MM.1S (cell line): Measurements from ENCODE around the gene PLCD4.

Source experiments
- DNase-seq: peaks from one replicate; pipeline ENCODE4 v3.0.0-alpha.2; 2015
- H2AFZ ChIP-seq: fragments of 300-600 bp; sonication (generic); 2 replicates; pipeline ENCODE4 v1.6.0; 2016; ENCODE audit warnings: antibody characterized with exemption, low read length
- H3F3A ChIP-seq: fragments of 300-600 bp; sonication (generic); 2 replicates; pipeline ENCODE4 v1.6.1; 2016; ENCODE audit warnings: mild to moderate bottlenecking, antibody characterized with exemption, low read length, moderate library complexity, mixed read lengths; ENCODE audit not compliant: insufficient read depth
- H3K27ac ChIP-seq: fragments of 300-600 bp; sonication (generic); 2 replicates; pipeline ENCODE4 v1.5.1; 2016; ENCODE audit warnings: mild to moderate bottlenecking, low read length
- H3K27me3 ChIP-seq: fragments of 300-600 bp; sonication (generic); replicated peaks from 2 replicates; pipeline ENCODE4 v1.6.0; 2016; ENCODE audit warnings: low read length; ENCODE audit not compliant: insufficient read depth
- H3K36me3 ChIP-seq: fragments of 300-600 bp; sonication (generic); replicated peaks from 2 replicates; pipeline ENCODE4 v1.6.1; 2016; ENCODE audit warnings: mild to moderate bottlenecking, low read length, mixed read lengths; ENCODE audit not compliant: insufficient read depth
- H3K4me1 ChIP-seq: fragments of 300-600 bp; sonication (generic); 2 replicates; pipeline ENCODE4 v1.6.1; 2016; ENCODE audit warnings: low read length, mixed read lengths
- H3K4me2 ChIP-seq: fragments of 300-600 bp; sonication (generic); 2 replicates; pipeline ENCODE4 v1.6.0; 2016; ENCODE audit warnings: low read depth, low read length
- H3K4me3 ChIP-seq: fragments of 300-600 bp; sonication (generic); 2 replicates; pipeline ENCODE4 v1.5.1; 2016; ENCODE audit warnings: low read length, mixed read lengths
- H3K79me2 ChIP-seq: fragments of 300-600 bp; sonication (generic); 2 replicates; pipeline ENCODE4 v1.6.1; 2016; ENCODE audit warnings: mixed run types, low read length, mixed read lengths
- H3K9ac ChIP-seq: fragments of 300-600 bp; sonication (generic); 2 replicates; pipeline ENCODE4 v1.6.1; 2016; ENCODE audit warnings: low read length, mixed read lengths
- H3K9me2 ChIP-seq: fragments of 300-600 bp; sonication (generic); replicated peaks from 2 replicates; pipeline ENCODE4 v1.6.1; 2016; ENCODE audit warnings: mild to moderate bottlenecking, low read length, mixed read lengths; ENCODE audit not compliant: insufficient read depth
- H3K9me3 ChIP-seq: fragments of 300-600 bp; sonication (generic); replicated peaks from 2 replicates; pipeline ENCODE4 v1.6.1; 2016; ENCODE audit warnings: mild to moderate bottlenecking, low read length, mixed read lengths; ENCODE audit not compliant: insufficient read depth
- H4K20me1 ChIP-seq: fragments of 300-600 bp; sonication (generic); 2 replicates; pipeline ENCODE4 v1.6.1; 2016; ENCODE audit warnings: mild to moderate bottlenecking, low read length, moderate library complexity, mixed read lengths; ENCODE audit not compliant: insufficient read depth
- EZH2 ChIP-seq: fragments of 300-600 bp; sonication (generic); optimal IDR thresholded peaks from 2 replicates; pipeline ENCODE3; 2017; ENCODE audit warnings: low read depth, mild to moderate bottlenecking, antibody characterized with exemption, low read length, mixed read lengths
- EZH2phosphoT487 ChIP-seq: fragments of 300-600 bp; sonication (generic); IDR thresholded peaks from 2 replicates; pipeline ENCODE4 v1.6.1; 2018; ENCODE audit warnings: antibody characterized with exemption, low read length
- TF ChIP-seq, protein P1 (sequence below): fragments of 300-600 bp; sonication (generic); IDR thresholded peaks from 2 replicates; pipeline ENCODE4 v1.5.1; 2016; ENCODE audit warnings: antibody characterized with exemption, low read length, mixed read lengths

PLCD4 gene

DNA sequence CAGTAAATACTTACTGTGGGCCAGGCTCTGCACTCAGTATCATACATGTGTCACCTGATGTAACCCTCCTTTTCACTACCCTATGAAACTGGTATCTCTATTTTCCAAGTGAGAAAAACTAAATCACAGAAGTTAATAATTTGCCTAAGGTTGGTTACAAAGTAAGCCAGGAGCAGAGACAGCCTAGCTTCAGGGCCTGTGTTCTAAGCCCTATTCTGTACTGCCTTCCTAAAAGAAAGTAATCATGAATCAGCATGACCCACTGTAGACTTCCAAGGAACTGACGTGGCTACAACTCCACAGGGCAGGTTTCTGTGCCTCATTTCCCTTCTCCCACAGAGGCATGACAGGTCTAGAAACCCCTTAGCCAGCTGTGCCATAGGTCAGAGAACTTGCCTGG lies 37.4 kb downstream of the PLCD4 start:
- Histone ChIP-seq H3K79me2 (peaks cover 18% of the 10 kb centered on the region), H3K27me3 (no peaks in the 10 kb centered on the region), H3K9ac (no peak overlapping the region), H3K9me3 (no peaks in the 10 kb centered on the region), H3K27ac (no peak overlapping the region), H3K4me1 (no peaks in the 10 kb centered on the region), H3K9me2 (no peaks in the 10 kb centered on the region), H3K36me3 (peaks cover 15% of the 10 kb centered on the region), H3F3A (no peaks in the 10 kb centered on the region), H4K20me1 (no peaks in the 10 kb centered on the region), H3K4me2 (no peak overlapping the region), H2AFZ (no peak overlapping the region), H3K4me3 (no peak overlapping the region)
- no peak for DNase-seq
- TF ChIP-seq EZH2phosphoT487: no peak
- TF ChIP-seq EZH2: no peak
- TF ChIP-seq, protein P1, sequence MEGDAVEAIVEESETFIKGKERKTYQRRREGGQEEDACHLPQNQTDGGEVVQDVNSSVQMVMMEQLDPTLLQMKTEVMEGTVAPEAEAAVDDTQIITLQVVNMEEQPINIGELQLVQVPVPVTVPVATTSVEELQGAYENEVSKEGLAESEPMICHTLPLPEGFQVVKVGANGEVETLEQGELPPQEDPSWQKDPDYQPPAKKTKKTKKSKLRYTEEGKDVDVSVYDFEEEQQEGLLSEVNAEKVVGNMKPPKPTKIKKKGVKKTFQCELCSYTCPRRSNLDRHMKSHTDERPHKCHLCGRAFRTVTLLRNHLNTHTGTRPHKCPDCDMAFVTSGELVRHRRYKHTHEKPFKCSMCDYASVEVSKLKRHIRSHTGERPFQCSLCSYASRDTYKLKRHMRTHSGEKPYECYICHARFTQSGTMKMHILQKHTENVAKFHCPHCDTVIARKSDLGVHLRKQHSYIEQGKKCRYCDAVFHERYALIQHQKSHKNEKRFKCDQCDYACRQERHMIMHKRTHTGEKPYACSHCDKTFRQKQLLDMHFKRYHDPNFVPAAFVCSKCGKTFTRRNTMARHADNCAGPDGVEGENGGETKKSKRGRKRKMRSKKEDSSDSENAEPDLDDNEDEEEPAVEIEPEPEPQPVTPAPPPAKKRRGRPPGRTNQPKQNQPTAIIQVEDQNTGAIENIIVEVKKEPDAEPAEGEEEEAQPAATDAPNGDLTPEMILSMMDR: no peak

DNA sequence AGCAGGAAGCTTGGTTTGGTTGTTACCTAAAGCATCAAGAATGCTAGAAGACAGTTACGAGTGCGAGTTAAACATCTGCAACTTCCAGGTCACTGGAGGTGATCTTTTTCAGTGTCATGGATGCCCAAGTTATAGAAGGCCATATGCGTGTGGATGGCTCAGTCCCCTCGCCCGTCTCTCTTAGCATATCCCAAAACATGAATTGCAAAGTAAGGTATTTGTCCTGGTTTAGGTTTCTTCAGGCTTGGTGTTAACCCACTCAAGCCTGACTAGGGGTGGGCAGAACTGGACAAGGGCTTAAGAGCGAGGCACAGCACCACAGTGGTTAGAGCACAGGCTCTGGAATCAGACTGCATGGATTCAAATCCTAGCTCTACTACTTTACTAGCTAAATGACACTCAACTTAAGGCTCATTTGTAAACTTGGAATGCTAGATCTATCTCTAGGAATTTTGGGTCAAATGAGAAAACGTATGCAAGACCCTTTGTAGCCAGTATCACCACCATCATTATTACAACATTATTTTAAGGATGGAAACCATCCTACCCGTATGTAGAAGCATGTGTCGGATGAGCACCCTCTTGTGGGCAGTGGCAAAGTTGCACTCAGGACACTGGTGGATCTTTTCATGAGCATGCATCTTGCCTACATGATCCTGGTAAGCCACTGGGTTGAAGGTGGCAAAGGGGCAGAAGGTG lies 40.5 kb downstream of the PLCD4 start:
- DNase-seq: peak; percentile 65
- H3K36me3 ChIP-seq: peaks cover 19% of the 10 kb centered on the region
- peaks cover 23% of the 10 kb centered on the region for H3K79me2 ChIP-seq
- H3F3A ChIP-seq: peaks cover 5% of the 10 kb centered on the region; the same call in 1 of the 2 replicates
- no peak overlapping the region for H3K4me2 ChIP-seq
- no peaks in the 10 kb centered on the region for H3K9me3 ChIP-seq
- H4K20me1 ChIP-seq: no peaks in the 10 kb centered on the region
- no peaks in the 10 kb centered on the region for H3K4me1 ChIP-seq
- H3K27me3 ChIP-seq: no peaks in the 10 kb centered on the region
- TF ChIP-seq, protein P1: peak; percentile 92
- no peak for TF ChIP-seq EZH2phosphoT487
- no peak overlapping the region for H2AFZ ChIP-seq
- no peak overlapping the region for H3K27ac ChIP-seq
- H3K4me3 ChIP-seq: no peak overlapping the region
- H3K9me2 ChIP-seq: no peaks in the 10 kb centered on the region
- no peak overlapping the region for H3K9ac ChIP-seq

DNA sequence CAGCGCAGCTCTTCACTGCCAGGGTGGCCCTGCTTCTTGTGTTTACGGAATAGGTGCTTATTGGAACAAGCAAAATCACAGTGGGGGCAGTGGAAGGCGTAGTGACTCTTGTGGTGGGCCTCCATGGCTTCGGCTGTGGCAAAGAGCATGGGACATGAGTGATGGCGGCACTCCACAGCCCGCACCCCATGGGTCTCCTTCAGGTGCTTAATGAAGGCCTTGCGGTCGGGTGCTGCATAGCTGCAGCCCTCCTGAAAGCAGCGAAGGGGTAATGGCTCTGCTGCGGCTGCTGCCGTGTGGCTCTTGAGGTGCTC lies 41.0 kb downstream of the PLCD4 start:
- no peak for TF ChIP-seq EZH2phosphoT487
- TF ChIP-seq, protein P1: no peak
- TF ChIP-seq EZH2: no peak
- Histone ChIP-seq H3K4me3 (no peak overlapping the region), H2AFZ (no peak overlapping the region), H3K4me1 (no peaks in the 10 kb centered on the region), H3K27ac (no peak overlapping the region), H3K9me2 (no peaks in the 10 kb centered on the region), H3K79me2 (peaks cover 23% of the 10 kb centered on the region), H3K27me3 (no peaks in the 10 kb centered on the region), H3K9me3 (no peaks in the 10 kb centered on the region), H4K20me1 (no peaks in the 10 kb centered on the region), H3K36me3 (peaks cover 19% of the 10 kb centered on the region), H3K9ac (no peak overlapping the region), H3K4me2 (no peak overlapping the region), H3F3A (peaks cover 5% of the 10 kb centered on the region; the same call in 1 of the 2 replicates)
- DNase-seq: no peak
